Esophagus squamous epithelium (tissue), 4 donors: ENCODE data around the gene RABGAP1L.

ENCODE experiments used
- POLR2A ChIP-seq, 4 donors: fragments of 450-650 bp; IDR thresholded peaks; one replicate each; pipeline ENCODE4 v1.6.1; 2017; ENCODE audit warnings: antibody characterized with exemption in 4 of 4, mild to moderate bottlenecking in 4 of 4, moderate library complexity in 3 of 4
- TF ChIP-seq, protein P1 (sequence below), 6 experiments: fragments of 450-650 bp in 4 of 6; fragments of 200-600 bp in 2 of 6; sonication (generic) in 2 of 6; IDR thresholded peaks; one replicate each; pipeline ENCODE4 v1.5.1; 2016 to 2019; ENCODE audit warnings: antibody characterized with exemption in 6 of 6, mild to moderate bottlenecking in 4 of 6, moderate library complexity in 4 of 6

DNA sequence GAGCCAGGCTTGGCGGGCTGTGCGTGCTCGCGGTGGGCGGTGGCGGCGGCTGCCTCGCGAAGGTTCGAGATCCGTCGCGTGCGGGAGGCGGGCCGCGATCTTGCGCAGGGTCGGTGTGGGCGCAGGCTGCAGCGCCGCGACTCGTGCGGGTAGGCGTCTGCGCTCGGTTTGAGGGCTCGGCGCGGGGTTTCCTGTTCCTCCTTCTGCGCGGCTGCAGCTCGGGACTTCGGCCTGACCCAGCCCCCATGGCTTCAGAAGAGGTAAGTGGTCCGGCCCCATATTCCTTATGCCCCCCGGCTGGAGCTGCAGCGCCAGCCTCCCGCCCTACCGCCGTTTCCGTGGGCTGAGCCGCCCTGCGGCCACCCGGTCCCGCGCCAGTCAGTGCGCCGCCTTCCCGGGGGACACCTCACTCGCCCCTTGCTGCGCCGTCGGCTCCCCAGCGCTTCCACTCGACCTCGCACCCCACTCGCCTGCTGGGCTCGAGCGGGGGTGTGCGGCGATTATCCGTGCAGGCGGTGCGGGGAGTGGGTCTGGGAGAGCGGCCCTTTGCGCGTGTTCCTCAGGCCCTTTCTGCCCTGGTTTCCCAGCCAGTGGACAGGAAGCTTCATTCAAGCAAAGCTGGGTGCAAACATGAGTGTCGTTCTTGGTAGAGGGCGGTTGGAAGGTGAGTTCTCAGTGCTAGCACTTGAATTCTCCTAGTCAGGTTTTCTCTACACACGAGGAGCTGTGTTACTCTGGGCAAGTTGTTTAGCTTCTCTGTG lies 840.8 kb downstream of the RABGAP1L start, which contains the start of gene CACYBP:
- peak in 2 of 4 donors; percentile 23 to 63 for TF ChIP-seq POLR2A (IDR thresholded peaks at IDR 0.05)
- TF ChIP-seq, protein P1, sequence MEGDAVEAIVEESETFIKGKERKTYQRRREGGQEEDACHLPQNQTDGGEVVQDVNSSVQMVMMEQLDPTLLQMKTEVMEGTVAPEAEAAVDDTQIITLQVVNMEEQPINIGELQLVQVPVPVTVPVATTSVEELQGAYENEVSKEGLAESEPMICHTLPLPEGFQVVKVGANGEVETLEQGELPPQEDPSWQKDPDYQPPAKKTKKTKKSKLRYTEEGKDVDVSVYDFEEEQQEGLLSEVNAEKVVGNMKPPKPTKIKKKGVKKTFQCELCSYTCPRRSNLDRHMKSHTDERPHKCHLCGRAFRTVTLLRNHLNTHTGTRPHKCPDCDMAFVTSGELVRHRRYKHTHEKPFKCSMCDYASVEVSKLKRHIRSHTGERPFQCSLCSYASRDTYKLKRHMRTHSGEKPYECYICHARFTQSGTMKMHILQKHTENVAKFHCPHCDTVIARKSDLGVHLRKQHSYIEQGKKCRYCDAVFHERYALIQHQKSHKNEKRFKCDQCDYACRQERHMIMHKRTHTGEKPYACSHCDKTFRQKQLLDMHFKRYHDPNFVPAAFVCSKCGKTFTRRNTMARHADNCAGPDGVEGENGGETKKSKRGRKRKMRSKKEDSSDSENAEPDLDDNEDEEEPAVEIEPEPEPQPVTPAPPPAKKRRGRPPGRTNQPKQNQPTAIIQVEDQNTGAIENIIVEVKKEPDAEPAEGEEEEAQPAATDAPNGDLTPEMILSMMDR (IDR thresholded peaks at IDR 0.05), result no peak
